GM10266 (cell line): ENCODE results near the gene S100A8.

Experiments used
- DNase-seq: peaks from one replicate; pipeline ENCODE4 v3.0.0; 2012; ENCODE audit errors: extremely low spot score
- TF ChIP-seq, protein P1 (sequence below): IDR thresholded peaks from 2 replicates; pipeline ENCODE4 v1.5.1; 2012; ENCODE audit warnings: mild to moderate bottlenecking, low read depth; ENCODE audit not compliant: control insufficient read depth, insufficient read depth; ENCODE audit errors: missing control alignments

The S100A8 gene

GRCh38 chr1:153431928-153432327 is 41.1 kb upstream of the S100A8 start:
- DNase-seq: no peak
- TF ChIP-seq, protein P1, sequence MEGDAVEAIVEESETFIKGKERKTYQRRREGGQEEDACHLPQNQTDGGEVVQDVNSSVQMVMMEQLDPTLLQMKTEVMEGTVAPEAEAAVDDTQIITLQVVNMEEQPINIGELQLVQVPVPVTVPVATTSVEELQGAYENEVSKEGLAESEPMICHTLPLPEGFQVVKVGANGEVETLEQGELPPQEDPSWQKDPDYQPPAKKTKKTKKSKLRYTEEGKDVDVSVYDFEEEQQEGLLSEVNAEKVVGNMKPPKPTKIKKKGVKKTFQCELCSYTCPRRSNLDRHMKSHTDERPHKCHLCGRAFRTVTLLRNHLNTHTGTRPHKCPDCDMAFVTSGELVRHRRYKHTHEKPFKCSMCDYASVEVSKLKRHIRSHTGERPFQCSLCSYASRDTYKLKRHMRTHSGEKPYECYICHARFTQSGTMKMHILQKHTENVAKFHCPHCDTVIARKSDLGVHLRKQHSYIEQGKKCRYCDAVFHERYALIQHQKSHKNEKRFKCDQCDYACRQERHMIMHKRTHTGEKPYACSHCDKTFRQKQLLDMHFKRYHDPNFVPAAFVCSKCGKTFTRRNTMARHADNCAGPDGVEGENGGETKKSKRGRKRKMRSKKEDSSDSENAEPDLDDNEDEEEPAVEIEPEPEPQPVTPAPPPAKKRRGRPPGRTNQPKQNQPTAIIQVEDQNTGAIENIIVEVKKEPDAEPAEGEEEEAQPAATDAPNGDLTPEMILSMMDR: no peak

DNA sequence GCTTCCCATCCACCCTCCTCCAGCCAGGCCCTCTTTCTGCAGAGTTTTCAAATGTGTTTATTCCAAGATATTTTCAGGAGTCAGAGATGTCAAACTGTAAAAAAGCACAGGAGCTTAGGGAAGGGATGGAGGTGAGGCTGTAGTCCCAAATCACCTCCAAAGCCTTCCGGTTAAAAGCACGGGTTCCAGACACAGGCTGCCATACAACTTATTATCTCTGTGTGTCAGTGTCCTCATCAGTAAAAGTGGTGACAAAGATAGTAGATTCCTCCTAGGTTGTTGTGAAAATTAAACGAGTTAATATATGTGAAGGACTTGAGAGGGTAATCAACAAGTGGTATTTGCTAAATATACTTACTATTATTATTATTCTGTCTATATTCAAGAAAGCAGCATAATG is 40.6 kb upstream of the S100A8 start:
- TF ChIP-seq, protein P1: no peak
- no peak for DNase-seq

DNA sequence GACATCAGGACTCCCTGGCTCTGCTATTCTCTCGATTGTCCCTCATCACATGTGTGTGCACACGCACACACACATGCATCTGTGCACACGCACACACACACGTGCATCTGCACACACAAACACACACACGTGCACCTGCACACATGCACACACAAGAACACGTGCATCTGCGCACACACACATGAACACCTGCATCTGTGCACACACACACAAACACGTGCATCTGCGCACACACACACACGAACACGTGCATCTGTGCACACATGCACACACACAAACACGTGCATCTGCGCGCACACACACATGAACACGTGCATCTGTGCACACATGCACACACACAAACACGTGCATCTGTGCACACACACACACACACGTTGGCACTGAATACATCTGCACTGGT is 40.1 kb upstream of the S100A8 start:
- DNase-seq: no peak
- TF ChIP-seq, protein P1: no peak

DNA sequence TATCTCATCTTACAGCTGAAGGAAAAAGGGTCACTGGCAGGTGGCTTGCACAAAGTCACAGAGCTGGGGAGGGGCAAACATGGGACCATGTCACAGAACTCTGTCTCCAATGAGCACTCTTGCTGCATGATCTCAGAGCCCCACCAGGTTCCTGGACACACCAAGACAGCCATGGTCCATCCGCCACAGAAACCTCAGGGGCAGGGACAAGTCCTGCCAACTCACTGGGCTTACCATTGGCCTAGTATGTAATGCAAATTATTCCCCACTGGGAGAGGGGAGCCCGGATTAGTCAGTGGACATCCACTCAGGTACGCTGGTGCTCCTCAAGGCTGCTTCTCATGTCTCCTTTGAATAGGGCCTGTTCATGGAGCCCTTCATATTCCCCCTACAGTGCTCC is 39.7 kb upstream of the S100A8 start:
- TF ChIP-seq, protein P1: no peak

GRCh38 chr1:153430166-153430553 is 39.3 kb upstream of the S100A8 start:
- TF ChIP-seq, protein P1: no peak
- DNase-seq: no peak

More for the DNA sequence above, 39.7 kb upstream of the S100A8 start:
- DNase-seq: no peak

GRCh38 chr1:153429266-153430165 is 38.6 kb upstream of the S100A8 start:
- TF ChIP-seq, protein P1: no peak
- no peak for DNase-seq

GRCh38 chr1:153428791-153429190 is 37.9 kb upstream of the S100A8 start:
- TF ChIP-seq, protein P1: no peak
- DNase-seq: no peak
